DMS153 treated with DMSO at 0.1 percent for 48 hours (cell line): ENCODE results near the gene SH3PXD2B.

ENCODE experiments used
- DNase-seq: peaks from one replicate; lab custom pipeline; 2025; ENCODE audit not compliant: unreplicated experiment; lab: John Stamatoyannopoulos, UW

The SH3PXD2B gene

DNA sequence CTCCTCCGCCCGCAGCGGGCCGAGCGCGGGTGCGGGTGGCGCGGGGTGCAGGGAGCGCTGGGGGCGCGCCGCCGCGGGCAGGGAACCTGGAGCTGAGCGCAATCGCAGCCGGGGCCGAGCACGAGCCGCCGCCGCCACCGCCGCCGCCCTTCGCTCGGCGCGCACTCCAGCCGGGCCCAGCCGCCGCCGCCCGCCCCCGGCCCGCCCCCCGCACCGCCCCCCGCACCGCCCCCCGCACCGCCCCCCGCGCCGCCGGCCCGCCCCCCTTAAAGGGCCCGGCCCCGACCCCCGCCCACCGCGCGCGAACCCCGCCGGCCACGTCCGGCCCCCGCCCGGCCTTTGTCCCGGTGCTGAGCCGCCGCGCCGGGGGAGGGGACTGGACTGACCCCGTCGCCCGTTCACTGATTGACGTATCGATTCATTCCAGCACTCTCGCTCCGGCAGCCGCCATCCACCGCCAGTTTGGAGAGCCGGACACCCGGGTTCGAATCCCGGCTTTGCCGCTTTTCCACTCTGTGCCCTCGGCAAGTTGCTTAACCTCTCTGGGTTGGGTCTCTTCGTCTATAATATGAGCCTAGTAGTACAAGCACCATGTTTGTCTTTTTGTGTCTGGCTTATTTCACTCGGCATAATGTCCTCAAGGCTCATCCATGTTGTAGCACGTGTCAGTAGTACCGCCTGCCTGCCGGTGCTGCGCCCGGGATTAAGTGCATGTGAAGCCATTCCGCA is at the start of gene SH3PXD2B:
TSS of gene SH3PXD2B (minus strand) at position 168 of the 729 bp plus-strand sequence. CDS start 173 bp downstream, outside the sequence.
- no peak for DNase-seq

DNA sequence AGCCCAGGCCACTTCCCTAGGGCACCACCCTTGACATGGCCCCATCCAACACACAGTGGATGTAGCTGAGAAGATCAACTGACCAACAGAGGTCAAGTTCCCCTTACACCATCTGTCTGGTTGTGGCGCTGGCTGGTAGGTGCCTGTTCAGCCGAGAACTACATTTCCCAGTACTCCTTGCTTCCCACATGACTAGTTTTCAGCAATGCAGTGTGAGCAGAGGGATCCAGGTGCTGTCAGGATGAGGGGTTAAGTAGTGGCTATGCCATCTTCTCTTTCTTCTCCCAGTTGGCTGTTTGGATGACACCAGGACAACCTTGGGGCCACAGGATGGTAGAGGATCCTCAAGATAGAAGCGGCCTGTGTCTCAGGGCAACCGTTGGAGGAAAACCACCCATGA is 48.6 kb upstream of the SH3PXD2B start:
- DNase-seq, result no peak

DNA sequence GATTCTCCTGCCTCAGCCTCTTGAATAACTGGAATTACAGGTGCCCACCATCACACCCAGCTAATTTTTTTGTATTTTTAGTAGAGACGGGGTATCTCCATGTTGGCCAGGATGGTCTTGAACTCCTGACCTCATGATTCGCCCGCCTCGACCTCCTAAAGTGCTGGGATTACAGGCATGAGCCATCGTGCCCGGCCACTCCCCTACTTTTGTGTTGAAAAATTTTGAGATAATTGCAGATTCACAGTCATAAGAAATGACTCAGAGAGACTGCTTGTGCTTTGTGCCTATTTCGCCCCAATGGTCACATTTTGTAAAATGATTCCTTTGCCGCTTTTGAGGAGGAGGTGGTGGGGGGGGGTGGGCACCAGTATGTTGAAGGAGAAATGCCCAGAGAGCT is 48.1 kb upstream of the SH3PXD2B start:
- DNase-seq, result no peak

DNA sequence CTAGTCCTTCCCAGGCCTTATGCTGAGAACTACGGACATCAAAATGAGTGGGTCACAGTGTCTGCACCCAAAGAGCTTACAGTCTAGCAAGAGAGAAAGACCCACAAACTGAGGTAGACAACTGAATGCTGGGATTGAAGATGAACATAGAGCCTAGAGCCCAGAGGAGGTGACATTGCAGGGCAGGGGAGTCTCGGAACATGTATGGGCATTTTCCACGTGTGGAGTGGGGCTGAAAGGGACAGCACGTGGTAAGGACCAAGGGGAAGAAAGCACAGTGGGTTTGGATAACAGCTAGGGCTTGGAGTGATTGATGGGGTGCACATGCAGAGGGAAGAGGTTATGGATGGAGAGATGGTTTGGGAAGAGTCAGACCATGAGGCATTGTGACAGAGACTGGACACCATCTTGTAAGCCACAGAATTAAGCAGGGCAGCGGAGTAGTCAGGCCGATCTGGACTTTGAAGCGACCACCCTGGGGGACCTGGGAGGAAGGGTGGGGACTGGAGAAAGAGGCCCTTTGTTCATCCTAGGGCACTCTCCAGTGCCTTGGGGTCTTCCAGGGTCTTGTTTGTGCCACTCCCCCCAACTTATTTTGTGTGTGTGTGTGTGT is 47.5 kb upstream of the SH3PXD2B start:
- DNase-seq, result no peak

DNA sequence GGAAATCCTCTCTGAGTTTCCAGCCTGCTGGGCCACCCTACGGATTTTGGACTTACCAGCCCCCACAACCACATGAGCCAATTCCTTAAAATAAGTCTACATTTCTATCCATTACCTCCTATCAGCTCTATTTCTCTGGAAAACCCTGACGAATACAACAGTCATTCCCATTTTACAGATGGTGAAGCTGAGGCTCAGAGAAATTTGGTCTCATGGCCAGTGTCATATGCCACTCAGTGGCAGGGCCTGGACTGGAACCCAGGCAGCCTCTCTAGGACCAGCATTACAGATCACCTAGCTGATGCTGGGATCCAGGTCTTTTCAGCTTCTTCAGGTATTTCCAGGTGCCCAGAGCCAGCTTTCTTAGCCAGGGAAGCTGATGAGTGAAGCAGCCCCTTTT is 45.0 kb upstream of the SH3PXD2B start:
- no peak for DNase-seq

DNA sequence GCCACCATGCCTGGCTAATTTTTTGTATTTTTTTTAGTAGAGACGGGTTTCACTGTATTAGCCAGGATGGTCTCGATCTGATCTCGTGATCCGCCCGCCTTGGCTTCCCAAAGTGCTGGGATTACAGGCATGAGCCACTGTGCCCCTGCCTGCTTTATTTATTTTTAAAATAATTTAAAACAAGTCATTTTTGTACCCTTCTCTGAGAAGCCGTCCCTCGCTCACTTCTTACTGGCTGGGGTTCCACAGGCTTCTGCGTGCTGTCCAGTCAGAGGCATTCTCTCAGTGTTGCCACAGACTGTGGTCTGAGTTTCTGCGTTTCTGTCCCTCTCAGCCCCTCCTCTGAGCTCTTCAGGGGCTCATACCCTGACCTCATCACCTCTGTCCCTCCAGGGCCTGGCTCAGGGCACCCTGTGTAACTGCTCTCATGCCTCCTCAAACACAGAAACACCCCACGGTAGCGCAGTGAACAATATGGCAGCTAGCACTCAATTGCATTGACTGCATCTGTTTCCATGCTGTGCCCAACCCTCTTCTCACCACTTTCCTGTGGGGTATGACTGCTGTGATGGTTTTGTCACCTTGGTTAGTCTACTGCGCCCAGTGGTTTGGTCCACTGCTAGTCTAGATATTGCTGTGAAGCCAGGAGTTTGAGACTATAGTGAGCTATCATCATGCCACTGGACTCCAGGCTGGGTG is 44.3 kb upstream of the SH3PXD2B start:
- no peak for DNase-seq

DNA sequence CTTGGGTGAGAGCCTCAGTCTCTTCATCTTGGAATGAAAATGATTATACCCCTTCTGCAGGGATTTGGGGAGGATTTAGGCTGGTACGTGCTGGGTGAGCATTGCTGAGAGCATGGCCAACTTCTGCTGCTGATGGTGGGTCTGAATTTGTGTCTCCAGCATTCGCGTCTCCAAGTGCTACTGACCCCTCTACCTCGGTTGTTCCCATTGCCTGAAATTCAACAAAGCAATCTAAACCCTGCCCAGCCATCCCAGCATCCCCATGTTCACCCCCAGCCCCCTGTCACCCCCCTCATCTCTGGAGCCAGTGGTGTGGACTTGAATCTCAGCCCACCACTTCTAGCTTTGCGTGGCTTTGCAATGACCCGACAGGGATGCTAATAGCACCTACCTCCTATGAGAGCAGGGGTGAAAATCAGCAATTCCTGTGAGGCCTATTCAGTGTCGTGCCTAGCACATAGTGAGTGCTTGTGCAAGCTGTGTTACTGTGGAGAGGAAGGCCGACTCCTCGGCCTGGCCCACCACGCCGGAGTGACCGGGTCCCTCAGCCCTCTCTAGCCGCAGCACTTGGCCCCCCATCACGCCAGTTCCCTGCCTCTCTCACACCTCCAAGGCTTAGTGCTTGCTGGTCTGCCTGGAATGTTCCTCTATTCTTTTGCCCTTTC is 43.4 kb upstream of the SH3PXD2B start:
- no peak for DNase-seq

DNA sequence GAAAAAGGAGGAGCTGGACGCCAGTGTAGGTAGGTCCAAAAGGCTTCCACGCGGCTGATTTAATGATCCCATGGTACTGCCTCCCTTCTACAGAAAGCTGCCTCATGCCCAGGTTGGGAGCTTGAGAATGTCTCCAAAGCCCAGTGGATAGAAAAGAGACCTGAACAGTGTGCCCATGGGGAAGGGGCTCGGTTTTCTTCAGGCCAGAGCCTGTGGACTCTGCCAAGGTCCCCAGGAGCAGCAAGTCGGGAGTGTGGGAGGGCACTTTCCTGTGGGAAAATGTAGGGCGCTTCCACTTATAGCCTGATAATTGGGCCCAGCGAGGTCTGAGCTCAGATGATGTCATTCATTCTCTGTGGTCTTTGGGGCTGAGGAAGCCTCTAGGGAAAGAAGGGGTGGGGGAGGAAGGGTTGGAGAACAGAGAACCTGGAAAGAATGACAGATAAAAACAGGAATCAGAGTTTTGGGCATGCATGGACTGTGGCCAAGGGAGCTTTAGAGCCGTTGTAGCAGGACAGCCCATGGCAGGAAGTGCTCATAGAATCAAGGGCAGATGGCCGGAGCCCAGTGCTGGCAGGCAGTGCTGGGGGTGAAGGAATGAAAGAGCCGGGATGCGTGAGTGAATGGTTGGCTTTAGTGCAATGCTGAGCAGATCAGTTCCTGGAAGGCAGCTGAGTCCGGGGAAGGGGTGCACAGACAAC is 42.5 kb upstream of the SH3PXD2B start:
- no peak for DNase-seq

DNA sequence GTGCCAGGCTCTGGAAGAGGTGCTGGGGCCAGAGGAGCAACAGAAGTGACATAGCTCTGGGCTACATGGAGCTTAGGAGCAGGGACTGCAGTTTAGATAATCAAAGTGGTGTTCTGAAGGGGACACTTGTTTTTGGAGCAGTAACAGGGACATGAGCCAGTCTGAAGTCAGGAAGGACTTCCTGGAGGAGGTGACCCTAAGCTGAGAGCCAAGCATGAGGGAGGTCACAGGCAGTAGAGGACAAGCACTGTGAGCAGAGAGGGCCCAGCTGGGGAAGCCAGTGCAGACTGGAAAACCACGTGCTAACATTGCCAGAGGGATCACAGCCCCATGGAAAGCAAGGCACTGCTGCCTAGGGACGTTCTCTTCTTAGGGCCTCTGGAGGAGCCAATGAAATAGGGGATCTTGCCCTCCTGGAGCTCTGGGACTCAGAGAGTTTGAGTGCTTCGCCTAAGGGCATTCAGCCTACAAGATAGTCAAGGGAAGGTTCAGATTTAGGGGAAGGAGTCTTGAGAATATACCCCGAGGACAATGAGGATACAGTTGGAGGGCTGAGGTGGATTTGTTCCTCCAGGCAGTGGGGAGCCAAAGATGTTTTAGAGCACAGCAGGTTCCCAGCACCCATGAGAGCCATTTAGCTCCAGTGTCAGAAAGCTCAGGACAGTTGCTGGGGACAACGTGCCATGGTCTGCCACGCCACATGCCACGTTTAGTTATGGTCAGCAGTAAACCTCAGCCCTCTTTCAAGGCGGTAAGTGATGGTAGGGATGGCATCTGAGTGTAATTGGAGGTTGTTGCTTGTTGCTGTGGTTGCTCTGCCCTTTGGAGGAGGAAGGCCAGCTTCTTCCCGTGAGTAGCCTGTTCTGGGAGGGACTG is 40.5 kb upstream of the SH3PXD2B start:
- DNase-seq, result no peak

DNA sequence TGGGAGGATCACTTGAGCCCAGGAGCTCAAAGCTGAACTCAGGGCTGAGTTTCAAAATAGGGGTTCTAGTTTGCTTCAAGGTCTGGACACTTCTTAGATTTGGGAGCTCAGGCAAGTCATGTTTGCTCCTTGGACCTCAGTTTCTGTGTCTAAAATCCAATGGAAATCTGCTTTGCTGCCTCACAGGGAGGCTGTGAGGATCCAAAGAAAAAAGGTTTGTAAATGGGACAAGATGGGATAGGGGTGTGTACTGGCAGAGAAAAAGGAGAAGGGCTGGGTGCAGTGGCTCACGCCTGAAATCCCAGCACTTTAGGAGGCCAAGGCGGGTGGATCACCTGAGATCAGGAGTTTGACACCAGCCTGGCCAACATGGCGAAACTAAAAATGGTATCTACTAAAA is 39.6 kb upstream of the SH3PXD2B start:
- no peak for DNase-seq

DNA sequence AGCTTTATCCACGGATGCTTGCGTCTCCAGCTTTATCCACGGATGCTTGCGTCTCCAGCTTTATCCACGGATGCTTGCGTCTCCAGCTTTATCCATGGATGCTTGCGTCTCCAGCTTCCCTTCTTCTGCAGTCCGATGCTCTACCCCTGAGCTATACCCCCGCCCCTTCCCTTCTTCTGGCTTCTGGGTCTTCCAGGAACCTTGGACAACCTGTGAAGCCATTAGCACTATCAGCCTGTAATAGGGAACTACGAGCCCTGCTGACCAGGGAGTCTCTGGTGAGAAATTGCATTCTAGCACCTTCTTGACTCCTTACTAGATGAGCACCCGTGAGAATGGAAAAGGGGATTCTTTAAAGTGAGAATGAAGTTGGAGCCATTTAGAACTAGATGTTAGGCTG is 39.1 kb upstream of the SH3PXD2B start:
- no peak for DNase-seq

DNA sequence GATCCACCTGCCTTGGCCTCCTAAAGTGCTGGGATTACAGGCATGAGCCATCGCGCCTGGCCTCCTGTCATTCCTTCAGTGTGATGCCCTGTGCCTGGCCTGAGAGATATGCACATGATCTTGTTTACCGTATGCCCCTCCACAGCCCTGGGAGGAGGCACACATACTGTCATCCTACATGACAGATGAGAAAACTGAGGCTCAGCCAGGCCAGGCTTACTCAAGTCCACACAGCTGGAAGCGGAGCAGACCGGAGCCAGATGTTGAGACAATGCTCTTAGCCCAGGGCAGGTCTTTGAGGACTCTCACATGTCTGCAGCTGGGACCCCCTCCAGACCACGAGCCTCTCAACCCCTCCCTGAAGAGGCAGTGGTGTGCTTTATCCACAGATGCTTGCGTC is 38.7 kb upstream of the SH3PXD2B start:
- DNase-seq, result no peak

DNA sequence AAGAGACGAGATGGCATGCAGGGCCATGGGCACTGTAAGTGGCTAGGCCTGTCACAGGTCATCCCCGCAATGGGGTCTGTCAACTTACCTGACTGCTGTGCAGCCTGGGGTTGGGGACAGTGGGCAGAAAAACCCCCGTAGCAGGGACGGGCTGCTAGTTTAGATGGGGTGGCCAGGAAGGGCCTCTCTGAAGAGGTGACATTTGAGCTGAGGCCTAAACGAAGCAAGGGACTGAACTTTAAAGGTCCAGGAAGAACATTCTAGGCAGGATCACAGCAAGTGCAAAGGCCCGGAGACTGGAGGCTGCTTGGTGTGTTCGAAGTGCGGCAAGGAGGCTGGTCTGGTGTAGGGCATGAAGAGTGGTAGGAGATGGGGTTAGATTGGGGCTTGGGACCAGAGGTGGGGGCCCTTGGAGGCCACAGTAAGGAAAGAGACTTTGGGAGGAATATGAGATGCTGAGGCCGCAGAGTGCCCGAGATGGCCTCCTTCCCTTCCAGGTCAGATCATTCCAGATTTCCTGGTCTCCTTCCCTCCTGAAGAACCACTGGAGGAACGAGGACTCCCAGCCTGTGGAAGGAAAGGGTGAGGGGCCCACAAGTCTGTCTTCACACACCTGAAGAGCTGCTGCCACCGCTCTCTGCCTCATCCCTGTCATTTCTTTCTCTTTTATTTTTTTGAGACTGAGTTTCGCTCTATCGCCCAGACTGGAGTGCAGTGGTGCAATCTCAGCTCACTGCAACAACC is 37.9 kb upstream of the SH3PXD2B start:
- no peak for DNase-seq

DNA sequence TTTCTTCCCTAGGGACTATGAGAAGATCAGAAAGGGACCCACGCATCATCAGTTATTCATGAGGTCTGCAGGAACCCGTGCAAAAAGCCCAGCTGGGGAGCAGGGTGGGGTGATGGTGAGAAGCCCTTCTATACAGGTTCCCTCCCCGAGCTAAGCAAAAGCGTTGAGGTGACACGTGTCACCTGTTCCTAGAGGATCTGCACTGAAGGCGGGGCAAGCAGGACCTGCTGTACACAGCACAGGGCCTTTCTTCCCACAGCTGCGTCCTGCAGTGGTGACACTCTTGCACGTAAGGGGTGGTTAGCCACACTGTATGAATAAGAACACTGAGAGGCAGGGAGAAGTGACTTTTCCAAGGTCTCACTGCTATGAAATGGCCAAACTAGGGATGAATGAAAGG is 37.2 kb upstream of the SH3PXD2B start:
- no peak for DNase-seq

DNA sequence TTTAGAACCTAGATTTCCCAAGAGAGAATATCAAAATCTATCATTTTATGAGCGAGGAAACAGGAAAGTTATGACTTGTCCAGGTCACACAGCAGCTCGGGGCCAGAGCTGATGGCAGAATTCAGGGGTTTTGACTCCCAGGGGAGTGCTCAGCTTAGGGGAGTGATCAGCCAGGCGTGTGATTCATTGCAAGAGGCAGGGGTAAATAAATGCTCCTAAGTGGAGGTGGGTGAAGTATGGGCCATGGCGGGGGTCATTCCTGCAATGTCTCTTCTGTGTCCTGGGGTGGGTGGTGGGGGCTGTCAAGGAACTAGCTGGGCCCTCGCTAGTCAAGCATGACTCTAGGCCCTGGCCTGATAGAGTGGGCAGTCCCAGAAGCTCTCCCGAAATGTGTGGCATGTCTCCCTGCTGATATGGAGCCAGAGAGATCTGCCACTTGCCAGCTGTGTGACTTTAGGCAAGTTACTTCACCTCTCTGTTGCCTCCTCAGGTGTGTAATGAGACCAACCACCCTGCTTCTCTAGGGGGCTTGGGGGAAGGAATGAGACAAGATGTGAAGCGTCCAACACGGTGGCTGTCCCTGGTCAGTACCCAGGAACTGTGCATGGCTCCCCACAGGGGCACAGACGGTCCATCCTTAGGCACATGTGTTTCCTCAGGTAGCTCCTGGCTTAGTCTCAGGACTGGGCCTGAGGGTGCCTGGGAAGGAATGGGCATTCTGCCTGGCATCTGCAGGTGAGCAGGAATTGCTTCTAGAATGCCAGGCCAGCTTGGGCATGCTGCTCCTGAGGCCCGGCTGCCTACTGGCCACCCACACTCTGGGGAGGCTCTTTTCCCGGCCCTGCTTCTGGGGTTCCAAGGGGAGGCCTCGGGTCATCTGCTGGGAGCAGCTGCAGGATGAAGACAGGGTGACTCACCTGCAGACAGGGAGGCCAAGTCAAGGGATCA is 36.5 kb upstream of the SH3PXD2B start:
- DNase-seq, result no peak

DNA sequence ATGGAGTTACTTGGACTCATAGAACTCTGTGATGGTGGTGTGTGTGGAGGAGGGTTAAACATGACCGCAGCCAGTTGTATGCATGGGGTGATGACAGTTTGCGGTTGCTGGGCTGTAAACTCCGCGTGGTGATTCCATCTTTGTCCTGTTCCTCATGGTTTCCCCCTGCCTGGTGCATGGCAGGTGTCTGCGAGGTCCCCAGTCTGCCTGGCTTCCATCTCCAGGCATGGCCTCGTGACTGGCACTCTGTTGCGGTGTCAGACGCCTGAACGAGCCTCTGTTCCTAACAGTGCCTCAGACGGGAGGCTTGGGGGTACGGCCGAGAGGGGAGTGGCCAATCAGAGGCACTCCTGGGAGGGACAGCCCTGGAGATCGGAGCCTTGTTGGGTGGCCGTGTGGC is 33.9 kb upstream of the SH3PXD2B start:
- no peak for DNase-seq

DNA sequence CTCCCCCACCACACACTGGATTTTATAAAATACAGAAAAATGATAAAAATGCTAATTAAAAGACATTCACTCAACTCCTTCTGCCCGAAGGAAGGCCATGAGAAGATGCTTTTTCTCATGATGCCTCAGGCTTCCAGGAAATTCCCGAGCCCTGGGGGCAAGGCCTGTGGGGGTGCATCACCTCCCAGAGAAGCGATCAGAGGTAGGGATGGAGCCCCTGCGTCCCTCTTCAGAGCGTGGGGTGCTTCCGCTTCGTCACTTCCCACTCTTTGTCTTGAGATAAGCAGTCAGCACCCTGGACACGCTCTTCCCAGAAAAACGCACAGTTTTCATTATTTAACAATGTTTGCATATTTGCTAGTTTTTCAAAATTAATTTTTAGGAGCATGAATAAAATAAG is 33.3 kb upstream of the SH3PXD2B start:
- no peak for DNase-seq

DNA sequence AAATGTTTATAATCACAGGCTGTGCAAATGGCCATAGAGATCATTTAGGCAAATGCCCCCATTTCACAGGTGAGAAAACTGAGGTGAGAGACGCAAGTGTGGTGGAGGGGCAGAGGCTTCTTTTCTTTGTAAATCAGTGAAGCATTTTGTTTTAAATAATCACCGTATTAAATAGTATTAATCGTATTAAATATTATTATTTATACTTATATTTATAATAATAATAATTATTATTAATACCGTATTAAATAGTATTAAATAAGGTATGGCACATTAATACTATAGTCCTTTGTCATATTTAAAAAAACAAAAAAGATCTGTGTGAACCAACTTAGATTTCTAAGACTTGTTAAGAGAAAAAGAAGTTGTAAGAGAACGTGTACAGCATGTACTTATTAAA is 32.6 kb upstream of the SH3PXD2B start:
- no peak for DNase-seq
